Measurements from ENCODE around the gene FHOD3. TPM values are rescaled to one million over a fixed set of nuclear protein-coding genes. Genes with fewer than 3 reads are reported as not detected.

FHOD3 gene
- polyA plus RNA-seq, 2 of the 4 experiments (the other 2 are of a cell fraction) = 2.5 to 3.6 TPM

- DNase-seq (ENCODE audit: low read depth in 1 of 2, low spot score in 1 of 2) (no peak), ATAC-seq (no peak), FAIRE-seq (no peak)
- POLR2A ChIA-PET = no interaction called here
- H3K4me3 ChIP-seq = no peak overlapping the region
- no peak overlapping the region for H3K27ac ChIP-seq
- TF ChIP-seq ZFP36 (IDR thresholded peaks at IDR 0.05; ENCODE audit: borderline replicate concordance, partially characterized antibody) (no peak), BCL3 (IDR thresholded peaks at IDR 0.05) (no peak), RARB (CRISPR knock-in tag; IDR thresholded peaks at IDR 0.05) (no peak), TP53 (CRISPR knock-in tag; IDR thresholded peaks at IDR 0.05) (no peak), EHMT2 (IDR thresholded peaks at IDR 0.05; ENCODE audit: low read depth) (no peak), NFE2L2 (conservative IDR thresholded peaks at IDR 0.05; ENCODE audit: low read length) (no peak), POLR2AphosphoS2 (conservative IDR thresholded peaks at IDR 0.05; ENCODE audit: low read length) (no peak), KDM1A (IDR thresholded peaks at IDR 0.05; ENCODE audit: low read depth) (no peak), KDM5A (IDR thresholded peaks at IDR 0.05) (no peak), MYC (IDR thresholded peaks at IDR 0.05; ENCODE audit: borderline replicate concordance, low read length) (no peak), PHF8 (IDR thresholded peaks at IDR 0.05; ENCODE audit: borderline replicate concordance, low read depth) (no peak), ESRRA (IDR thresholded peaks at IDR 0.05; ENCODE audit: borderline replicate concordance, low read length) (no peak), ZC3H11A (IDR thresholded peaks at IDR 0.05) (no peak), HOXB13 (CRISPR knock-in tag; IDR thresholded peaks at IDR 0.05; ENCODE audit: low read depth) (no peak), HDAC2 (IDR thresholded peaks at IDR 0.05) (no peak)
- TF ChIP-seq, protein P1, sequence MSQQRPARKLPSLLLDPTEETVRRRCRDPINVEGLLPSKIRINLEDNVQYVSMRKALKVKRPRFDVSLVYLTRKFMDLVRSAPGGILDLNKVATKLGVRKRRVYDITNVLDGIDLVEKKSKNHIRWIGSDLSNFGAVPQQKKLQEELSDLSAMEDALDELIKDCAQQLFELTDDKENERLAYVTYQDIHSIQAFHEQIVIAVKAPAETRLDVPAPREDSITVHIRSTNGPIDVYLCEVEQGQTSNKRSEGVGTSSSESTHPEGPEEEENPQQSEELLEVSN (IDR thresholded peaks at IDR 0.05; ENCODE audit: borderline replicate concordance, low read depth) = no peak
- H3K4me1 ChIP-seq = no peaks in the 10 kb centered on the region
- CTCF ChIA-PET = no interaction called here
- H3K9me3 ChIP-seq = no peaks in the 10 kb centered on the region
- WGBS (ENCODE audit: missing lambda C conversion rate) = no CpG with 5 or more reads among the region's 1 CpG
- no peak overlapping the region for H3K4me2 ChIP-seq
Measured at GRCh38 chr18:36665952-36666351, 368.4 kb downstream of the FHOD3 start.

DNA sequence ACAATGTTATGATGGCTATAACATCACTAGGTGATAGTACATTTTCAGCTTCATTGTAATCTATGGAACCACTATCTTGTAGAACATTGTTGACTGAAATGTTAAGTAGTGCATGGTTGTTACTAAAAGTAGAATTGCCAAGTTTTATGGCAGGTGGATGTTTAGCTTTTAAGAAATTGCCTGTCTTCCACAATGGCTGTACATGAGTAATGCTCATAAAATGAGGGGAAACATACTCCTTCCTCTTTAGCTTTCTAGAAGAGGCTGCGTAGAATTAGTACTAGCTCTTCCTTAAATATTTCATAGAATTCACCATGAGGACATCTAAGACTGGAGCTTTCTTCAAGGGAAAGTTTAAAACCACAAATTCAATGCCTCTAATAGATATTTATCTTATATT, 370.3 kb downstream of the FHOD3 start:
- H3K9me3 ChIP-seq = no peaks in the 10 kb centered on the region
- H3K27ac ChIP-seq = no peak overlapping the region
- FAIRE-seq = no peak
- DNase-seq (ENCODE audit: low read depth in 1 of 2, low spot score in 1 of 2) = no peak
- H3K4me2 ChIP-seq = no peak overlapping the region
- ChIA-PET POLR2A (no interaction called here), CTCF (interaction anchor here (0.6 kb wide), 1 partner anchor 19 kb away, joined by 3 read pairs; no protein-coding TSS in a partner anchor)
- H3K4me1 ChIP-seq = peaks cover 4% of the 10 kb centered on the region; the same call in 1 of the 3 replicates
- WGBS (ENCODE audit: missing lambda C conversion rate) = 45% methylated on average over 1 of the region's 1 CpG
- ATAC-seq = no peak
- H3K4me3 ChIP-seq = no peak overlapping the region
- TF ChIP-seq MAFK (IDR thresholded peaks at IDR 0.05; ENCODE audit: partially characterized antibody) = no peak
- TF ChIP-seq POLR2AphosphoS2 (conservative IDR thresholded peaks at IDR 0.05; ENCODE audit: low read length) = no peak
- TF ChIP-seq FOSL2 (IDR thresholded peaks at IDR 0.05) = no peak
- TF ChIP-seq FOSL2 (CRISPR knock-in tag; IDR thresholded peaks at IDR 0.05) = no peak
- no peak for TF ChIP-seq POLR2A (IDR thresholded peaks at IDR 0.05; ENCODE audit: low read length)
- TF ChIP-seq CTCF (IDR thresholded peaks at IDR 0.05) = no peak
- no peak for TF ChIP-seq RARB (CRISPR knock-in tag; IDR thresholded peaks at IDR 0.05)
- no peak for TF ChIP-seq EHMT2 (IDR thresholded peaks at IDR 0.05; ENCODE audit: low read depth)
- no peak for TF ChIP-seq FOXS1 (CRISPR knock-in tag; IDR thresholded peaks at IDR 0.05)
- TF ChIP-seq NR3C1 (IDR thresholded peaks at IDR 0.05) = no peak

DNA sequence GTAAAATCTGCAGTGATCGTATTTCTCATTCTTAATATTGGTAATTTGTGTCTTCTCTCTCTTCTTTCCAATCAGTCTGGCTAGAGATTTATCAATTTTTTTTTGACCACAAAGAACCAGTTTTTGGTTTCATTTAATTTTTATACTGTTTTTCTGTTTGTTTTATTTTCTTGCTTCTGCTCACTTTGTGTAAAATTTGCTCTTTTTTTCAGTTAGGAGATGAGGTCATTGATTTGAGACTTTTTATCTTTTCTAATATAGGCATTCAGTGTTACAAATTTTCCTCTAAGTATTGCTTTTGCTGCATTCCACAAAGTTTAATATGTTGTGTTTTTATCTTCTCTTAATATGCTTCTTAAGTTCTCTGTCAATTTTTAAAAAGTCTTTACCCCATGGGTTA, 370.8 kb downstream of the FHOD3 start:
- CTCF ChIA-PET = interaction anchor here (0.6 kb wide), 1 partner anchor 18 kb away, joined by 3 read pairs; no protein-coding TSS in a partner anchor
- Histone ChIP-seq H3K4me2 (no peak overlapping the region), H3K27ac (no peak overlapping the region), H3K4me1 (peaks cover 9% of the 10 kb centered on the region; the same call in 2 of the 3 replicates), H3K4me3 (no peak overlapping the region), H3K9me3 (no peaks in the 10 kb centered on the region)
- FAIRE-seq (no peak), ATAC-seq (no peak), DNase-seq (ENCODE audit: low read depth in 1 of 2, low spot score in 1 of 2) (no peak)
- whole genome bisulfite sequencing (ENCODE audit: missing lambda C conversion rate) = 70% methylated on average over 1 of the region's 1 CpG
- POLR2A ChIA-PET = no interaction called here
- no peak for TF ChIP-seq CBX2 (IDR thresholded peaks at IDR 0.05; ENCODE audit: borderline replicate concordance, low read depth)
- TF ChIP-seq, protein P2, sequence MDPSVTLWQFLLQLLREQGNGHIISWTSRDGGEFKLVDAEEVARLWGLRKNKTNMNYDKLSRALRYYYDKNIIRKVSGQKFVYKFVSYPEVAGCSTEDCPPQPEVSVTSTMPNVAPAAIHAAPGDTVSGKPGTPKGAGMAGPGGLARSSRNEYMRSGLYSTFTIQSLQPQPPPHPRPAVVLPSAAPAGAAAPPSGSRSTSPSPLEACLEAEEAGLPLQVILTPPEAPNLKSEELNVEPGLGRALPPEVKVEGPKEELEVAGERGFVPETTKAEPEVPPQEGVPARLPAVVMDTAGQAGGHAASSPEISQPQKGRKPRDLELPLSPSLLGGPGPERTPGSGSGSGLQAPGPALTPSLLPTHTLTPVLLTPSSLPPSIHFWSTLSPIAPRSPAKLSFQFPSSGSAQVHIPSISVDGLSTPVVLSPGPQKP (IDR thresholded peaks at IDR 0.05; ENCODE audit: low read depth, low read length) = no peak
- no peak for TF ChIP-seq NR3C1 (IDR thresholded peaks at IDR 0.05)
- TF ChIP-seq SREBF2 (IDR thresholded peaks at IDR 0.05) = no peak
- no peak for TF ChIP-seq JUNB (IDR thresholded peaks at IDR 0.05)
- TF ChIP-seq, protein P1 (IDR thresholded peaks at IDR 0.05; ENCODE audit: borderline replicate concordance, low read depth) = no peak
- TF ChIP-seq EHMT2 (IDR thresholded peaks at IDR 0.05; ENCODE audit: low read depth) = no peak
- TF ChIP-seq RAD21 (conservative IDR thresholded peaks at IDR 0.05 in 1 of 2, IDR thresholded peaks at IDR 0.05 in 1 of 2) = no peak
- no peak for TF ChIP-seq FOSB (CRISPR knock-in tag; IDR thresholded peaks at IDR 0.05)
